GM21360 (cell line): ENCODE results near the gene CDKL1.
A peak's percentile ranks its signal among the peaks of the same experiment; 100 is the strongest.
"Not testable (repeated sequence)": the region's sequence is repeated elsewhere in the genome, so short reads cannot be mapped to it uniquely, and the experiment has no call there.

Experiments used
- ATAC-seq: cut with Tn5 transposase; IDR thresholded peaks from one replicate; pipeline ENCODE4 v1.9.1; 2021; ENCODE audit warnings: mild to moderate bottlenecking, moderate library complexity; ENCODE audit not compliant: unreplicated experiment

Gene CDKL1

GRCh38 chr14:50388256-50388931, 8.3 kb downstream of the CDKL1 start:
- no peak for ATAC-seq

GRCh38 chr14:50387548-50387947, 9.1 kb downstream of the CDKL1 start:
- ATAC-seq, result no peak

GRCh38 chr14:50383618-50384225, 13.0 kb downstream of the CDKL1 start:
- ATAC-seq, result no peak

- no peak for ATAC-seq
Observed at GRCh38 chr14:50381823-50382287, 14.8 kb downstream of the CDKL1 start.

DNA sequence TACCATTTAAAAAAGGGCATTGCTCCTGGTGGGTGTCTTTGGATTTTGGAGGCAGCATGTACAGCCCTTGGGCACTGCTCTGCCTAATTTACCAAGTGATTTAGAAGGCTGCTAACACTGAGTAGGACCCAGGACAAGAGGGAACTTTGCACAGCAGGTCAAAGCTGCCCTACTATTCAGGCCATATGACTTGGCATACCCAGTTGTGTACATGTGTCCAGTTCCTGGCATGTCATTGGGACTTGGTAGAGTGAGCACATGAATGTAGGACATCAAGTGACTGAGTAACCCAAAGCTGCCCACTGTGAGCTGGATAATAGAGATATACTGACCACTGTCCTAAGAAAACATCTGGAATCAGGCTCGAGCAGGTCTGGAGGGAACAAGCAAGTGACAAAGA, 15.7 kb downstream of the CDKL1 start:
- ATAC-seq, result no peak

DNA sequence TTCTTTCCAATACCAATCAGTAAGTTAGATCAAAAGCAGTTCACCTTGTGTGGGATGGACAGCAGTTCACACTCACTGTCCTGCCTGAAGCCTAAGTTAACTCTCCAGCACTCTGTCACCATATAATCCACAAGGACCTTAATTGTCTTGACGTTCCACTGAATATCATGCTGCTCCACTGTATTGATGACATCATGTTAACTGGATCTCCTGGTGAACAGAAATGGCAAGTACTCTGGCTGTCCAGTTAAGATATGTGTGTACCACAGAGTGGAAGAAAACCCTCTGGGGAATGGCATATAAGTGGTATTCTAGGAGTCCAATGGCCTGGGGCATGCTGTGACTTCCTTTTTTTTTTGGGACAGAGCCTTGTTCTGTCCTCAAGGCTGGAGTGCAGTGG, 16.2 kb downstream of the CDKL1 start:
- ATAC-seq, result no peak

DNA sequence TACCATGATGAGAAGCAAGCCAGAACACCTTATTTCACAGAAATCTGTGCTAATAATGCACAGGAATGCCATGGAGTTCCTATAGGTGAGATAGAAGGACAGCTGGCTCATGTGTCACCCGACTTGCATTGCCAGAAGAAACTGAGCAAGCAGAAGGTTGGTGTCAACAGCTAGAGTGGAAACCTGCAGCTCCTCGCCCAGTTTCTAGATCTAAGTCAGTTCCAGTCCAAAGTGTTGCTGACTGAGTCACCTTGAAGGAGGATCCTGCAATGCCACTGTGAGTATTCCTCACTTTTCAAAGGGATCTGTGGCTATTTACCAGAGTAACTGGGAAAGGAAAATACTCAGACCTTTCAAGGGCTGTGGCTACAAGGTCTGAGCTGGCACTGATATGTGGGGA, 17.1 kb downstream of the CDKL1 start:
- no peak for ATAC-seq

DNA sequence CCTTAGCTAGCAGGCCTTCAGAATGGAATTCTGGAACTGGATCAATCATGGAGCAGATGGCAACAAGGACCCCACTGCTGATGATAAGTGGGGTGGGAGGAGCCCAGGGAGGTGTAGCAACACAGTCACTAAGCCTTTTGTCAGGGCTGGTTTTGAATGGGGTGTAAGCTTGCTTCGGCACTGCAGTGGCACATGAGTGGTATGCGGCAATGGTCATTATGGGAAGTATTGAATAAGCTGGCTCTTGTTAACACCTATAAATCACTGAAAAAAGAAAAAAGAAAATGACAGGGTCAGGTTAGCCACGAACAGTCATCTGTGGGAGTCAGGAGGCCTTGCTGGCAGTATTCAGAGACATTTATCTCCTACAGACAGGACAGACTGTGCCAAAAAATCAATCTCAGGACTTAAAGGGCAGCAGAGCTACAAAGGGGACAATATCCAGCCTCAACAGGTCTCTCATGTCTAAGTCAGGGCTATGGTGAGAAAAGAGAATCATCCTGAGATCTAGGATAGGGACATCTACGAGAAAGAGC, 19.1 kb downstream of the CDKL1 start:
- ATAC-seq, result no peak

DNA sequence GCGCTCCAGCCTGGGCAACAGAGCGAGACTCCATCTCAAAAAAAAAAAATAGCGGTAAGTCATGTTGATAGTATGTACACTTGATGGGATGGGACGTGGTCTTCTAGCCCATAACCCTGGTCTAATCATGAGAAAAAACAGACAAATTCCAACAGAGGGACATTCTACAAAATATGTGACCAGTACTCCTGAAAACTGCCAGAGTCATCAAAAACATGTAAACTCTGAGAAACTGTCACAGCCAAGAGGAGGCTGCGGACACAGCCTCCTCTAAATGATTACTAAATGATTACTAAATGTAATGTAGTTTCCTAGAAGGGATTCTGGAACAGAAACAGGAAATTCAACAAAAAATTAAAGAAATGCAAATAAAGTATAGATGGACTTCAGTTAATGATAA, 20.9 kb downstream of the CDKL1 start:
- no peak for ATAC-seq

DNA sequence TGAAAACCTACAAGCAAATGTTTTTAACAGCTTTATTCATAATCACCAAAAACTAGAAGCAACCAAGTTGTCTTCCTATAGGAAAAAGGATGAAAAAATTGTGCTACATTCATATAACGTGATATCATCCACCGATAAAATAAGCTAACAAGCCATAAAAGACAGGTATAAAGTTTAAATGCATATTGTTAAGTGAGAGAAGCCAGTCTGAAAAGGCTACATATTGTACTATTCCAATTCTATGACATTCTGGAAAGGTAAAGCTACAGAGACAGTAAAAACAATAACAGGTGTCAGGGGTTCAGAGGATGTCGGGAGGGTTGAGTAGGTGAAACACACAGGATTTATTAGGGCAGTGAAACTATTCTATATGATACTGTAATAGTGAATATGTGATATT, 22.7 kb downstream of the CDKL1 start:
- ATAC-seq, result no peak

GRCh38 chr14:50371546-50371945, 25.1 kb downstream of the CDKL1 start:
- ATAC-seq, result no peak

DNA sequence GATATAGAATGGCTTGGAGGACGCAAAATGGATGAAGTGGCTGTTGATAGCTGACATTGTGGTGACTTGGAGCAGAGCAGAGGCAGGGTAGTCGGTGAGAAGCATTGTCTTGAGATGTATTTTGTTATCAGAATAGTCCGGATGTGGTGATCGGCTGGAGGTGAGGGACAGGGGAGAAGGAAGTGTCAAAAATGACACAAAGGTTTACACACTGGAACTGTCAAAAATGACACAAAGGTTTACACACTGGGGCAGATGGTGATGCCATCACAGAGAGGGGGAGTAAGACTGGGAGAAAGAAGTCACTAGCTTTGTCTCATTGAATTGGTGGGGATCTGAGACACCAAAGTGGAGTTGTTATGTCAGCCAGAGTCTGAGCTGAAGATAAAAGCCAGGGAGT, 30.1 kb downstream of the CDKL1 start:
- no peak for ATAC-seq

- no peak for ATAC-seq
Observed at GRCh38 chr14:50366115-50366514, 30.6 kb downstream of the CDKL1 start.

- ATAC-seq, result not testable (repeated sequence)
Observed at GRCh38 chr14:50365572-50365971, 31.1 kb downstream of the CDKL1 start.

GRCh38 chr14:50364792-50365191, 31.9 kb downstream of the CDKL1 start:
- ATAC-seq, result no peak

DNA sequence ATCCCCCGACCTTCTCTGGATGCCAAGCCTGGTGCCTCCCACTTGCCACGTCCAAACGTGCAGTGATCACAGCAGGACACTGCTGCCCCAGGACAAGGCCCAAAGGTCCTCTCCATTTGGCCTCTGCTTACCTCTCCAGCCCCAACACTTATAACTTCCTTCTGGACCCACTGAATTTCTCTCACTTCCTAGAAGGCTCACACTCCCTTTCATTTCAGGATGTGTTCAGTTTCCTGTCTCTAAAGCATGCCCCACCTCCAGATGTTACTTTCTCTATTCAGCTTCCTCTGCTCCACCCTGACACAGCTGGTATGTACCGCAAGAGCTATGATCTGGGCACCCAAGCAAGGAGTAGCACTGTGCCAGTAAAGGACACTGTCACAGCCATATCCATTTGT, 33.0 kb downstream of the CDKL1 start:
- ATAC-seq, result peak; percentile 93

DNA sequence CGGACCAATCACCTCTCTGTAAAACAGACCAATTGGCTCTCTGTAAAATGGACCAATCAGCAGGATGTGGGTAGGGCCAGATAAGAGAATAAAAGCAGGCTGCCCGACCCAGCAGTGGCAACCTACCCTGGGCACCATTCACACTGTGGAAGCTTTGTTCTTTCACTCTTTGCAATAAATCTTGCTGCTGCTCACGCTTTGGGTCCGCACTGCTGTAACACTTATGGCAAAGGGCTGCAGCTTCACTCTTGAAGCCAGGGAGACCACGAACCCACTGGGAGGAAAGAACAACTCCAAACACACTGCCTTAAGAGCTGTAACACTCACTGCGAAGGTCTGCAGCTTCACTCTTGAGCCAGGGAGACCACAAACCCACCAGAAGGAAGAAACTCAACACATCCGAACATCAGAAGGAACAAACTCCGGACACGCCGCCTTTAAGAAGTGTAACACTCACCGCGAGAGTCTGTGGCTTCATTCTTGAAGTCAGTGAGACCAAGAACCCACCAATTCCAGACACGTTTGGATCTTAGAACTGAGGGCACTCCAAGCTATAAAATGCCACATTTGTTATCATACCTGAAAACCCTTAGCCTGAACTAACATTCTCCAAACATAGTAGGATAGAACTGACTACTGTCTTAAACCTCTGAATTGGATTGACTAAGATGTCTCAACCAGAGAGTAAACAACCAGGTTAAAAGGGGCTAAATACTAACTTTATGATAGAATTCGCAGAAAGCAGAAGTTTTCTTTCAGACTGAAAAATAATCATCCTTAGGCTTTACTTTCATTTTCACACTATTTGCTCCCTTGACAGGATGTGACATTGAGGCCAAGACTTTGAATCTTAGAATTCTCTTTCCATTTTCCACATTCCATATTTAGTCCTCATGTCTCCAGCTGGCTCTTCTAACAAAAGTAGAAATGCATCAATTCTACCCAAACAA, 33.6 kb downstream of the CDKL1 start:
- peak; percentile 21 for ATAC-seq

DNA sequence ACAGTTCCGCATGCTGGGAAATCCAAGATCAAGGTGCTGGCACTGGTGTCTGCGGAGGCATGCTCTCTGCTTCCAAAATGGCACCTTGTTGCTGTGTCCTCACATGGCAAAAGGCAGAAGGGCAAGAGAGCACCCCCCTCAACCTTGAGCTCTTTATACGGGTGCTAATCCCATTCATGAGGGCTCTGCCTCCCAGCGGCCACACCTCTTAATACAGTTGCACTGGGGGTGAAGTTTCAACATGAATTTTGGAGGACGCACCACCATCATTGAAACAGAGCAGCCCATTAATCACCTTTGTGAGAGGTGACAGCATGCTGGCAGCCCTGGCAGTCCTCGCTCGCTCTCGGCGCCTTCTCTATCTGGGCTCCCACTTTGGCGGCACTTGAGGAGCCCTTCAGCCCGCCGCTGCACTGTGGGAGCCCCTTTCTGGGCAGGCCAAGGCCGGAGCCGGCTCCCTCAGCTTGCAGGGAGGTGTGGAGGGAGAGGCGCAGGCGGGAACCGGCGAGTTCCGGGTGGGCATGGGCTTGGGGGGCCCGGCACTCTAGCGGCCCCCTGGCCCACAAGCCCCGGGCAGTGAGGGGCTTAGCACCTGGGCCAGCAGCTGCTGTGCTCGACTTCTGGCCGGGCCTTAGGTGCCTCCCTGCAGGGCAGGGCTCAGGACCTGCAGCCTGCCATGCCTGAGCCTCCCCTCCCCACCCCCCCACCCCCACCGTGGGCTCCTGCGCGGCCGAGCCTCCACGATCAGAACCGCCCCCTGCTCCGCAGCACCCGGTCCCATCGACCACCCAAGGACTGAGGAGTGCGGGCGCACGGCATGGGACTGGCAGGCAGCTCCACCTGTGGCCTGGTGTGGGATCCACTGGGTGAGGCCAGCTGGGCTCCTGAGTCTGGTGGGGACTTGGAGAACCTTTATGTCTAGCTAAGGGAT, 34.9 kb downstream of the CDKL1 start:
- ATAC-seq, result not testable (repeated sequence)

DNA sequence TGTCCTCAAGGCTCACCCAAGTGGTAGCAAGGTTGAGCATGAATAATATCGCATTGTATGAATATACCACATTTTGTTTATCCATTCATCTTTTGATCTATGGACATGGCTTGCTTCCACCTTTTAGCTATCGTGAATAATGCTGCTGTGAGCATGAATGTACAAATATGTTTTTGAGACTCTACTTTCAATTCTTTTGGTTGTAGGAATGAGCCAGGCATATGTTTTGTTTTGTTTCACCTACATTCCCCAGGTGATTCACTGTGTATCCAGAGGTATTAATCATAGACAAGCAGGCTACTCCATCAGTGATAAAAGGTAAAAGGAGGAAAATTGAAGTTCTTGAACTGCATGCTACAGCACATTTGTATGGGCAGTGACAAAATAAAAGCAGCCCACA, 35.8 kb downstream of the CDKL1 start:
- no peak for ATAC-seq

GRCh38 chr14:50360093-50360492, 36.6 kb downstream of the CDKL1 start:
- no peak for ATAC-seq
